ENCODE measurements around the gene CFAP45. TPM values are rescaled to one million over a fixed set of nuclear protein-coding genes. Genes with fewer than 3 reads are reported as not detected.

The CFAP45 gene
- total and polyA plus RNA-seq, 9 of the 15 experiments (the other 6 are each of a cell fraction or from before 2014, with no cell fraction given): 0.65 to 2.4 (median 1.5) TPM

DNA sequence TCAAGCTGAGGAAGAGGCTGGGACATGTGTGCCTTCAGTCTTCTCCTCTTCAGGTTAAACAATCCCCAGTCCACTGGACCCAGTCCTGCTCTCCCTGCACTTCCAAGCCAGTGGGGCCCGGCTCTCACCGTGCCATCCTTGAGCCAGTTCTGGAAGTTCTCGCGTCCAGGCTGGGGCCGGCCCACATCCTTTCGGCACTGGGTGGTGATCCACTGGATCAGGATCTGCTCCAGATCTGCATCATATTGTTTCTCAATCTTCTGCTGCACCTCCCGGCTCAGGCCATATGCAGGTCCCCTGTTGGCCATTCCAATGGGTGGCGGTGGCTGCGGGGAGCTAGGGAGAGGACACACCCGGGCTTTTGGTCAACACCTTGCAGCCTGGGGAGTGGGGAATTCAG is 20.2 kb upstream of the CFAP45 start:
- H3K4me2 ChIP-seq (ENCODE audit: insufficient read depth, low read length): no peak overlapping the region
- TF ChIP-seq RBFOX2 (IDR thresholded peaks at IDR 0.05; ENCODE audit: low read depth, low read length) (peak; percentile 41), ZNF449 (CRISPR knock-in tag; IDR thresholded peaks at IDR 0.05) (no peak)
- H3K27me3 ChIP-seq (ENCODE audit: control insufficient read depth in 2 of 2, insufficient read depth in 2 of 2, low read length in 2 of 2): no peaks in the 10 kb centered on the region
- peaks cover 72% of the 10 kb centered on the region for H3K36me3 ChIP-seq (ENCODE audit: control insufficient read depth, insufficient read depth, low read length)
- H3K79me2 ChIP-seq (ENCODE audit: control insufficient read depth, insufficient read depth, low read length): peaks cover 58% of the 10 kb centered on the region
- no peak for DNase-seq (ENCODE audit: extremely low read depth in 1 of 4, low spot score in 3 of 4)
- in situ Hi-C loops (cut with MboI): no loop called here
- H2AFZ ChIP-seq (ENCODE audit: low read depth, low read length): no peak overlapping the region
- ATAC-seq: no peak
- peaks cover 39% of the 10 kb centered on the region for H4K20me1 ChIP-seq (replicated peaks; ENCODE audit: control insufficient read depth, insufficient read depth, low read length)
- no peak for FAIRE-seq
- H3K9ac ChIP-seq (ENCODE audit: insufficient read depth in 1 of 2, low read depth in 2 of 2, low read length in 2 of 2): peak overlapping the region in 1 of 2 experiments; percentile 46; a peak in 1 of 4 replicates
- POLR2A ChIA-PET: interaction anchor here (0.8 to 0.9 kb wide), 2 partner anchors 10 to 17 kb away, joined by 4 read pairs; no protein-coding TSS in a partner anchor
- H3K27ac ChIP-seq (ENCODE audit: extremely low read depth, low read depth, low read length): no peak overlapping the region; the same call in 2 of the 3 replicates
- H3K9me3 ChIP-seq (replicated peaks; ENCODE audit: control insufficient read depth, insufficient read depth, low read depth, low read length): no peaks in the 10 kb centered on the region
- peaks cover 24 to 39% of the 10 kb centered on the region in 2 experiments for H3K4me1 ChIP-seq (replicated peaks in 1 of 2; ENCODE audit: control insufficient read depth in 2 of 2, insufficient read depth in 2 of 2, low read length in 2 of 2)
- BruUV-seq (replicated peaks): no TSS peak
- H3K4me3 ChIP-seq: no peak overlapping the region
- 93% methylated on average over 8 of the region's 10 CpGs for WGBS (ENCODE audit: insufficient coverage, low coverage, missing lambda C conversion rate)
- CTCF ChIA-PET (ENCODE audit: low intra/inter-chr PET ratio): no interaction called here
- H3K9me1 ChIP-seq (ENCODE audit: control insufficient read depth, insufficient read depth, low read length): peaks cover 12% of the 10 kb centered on the region
- intact Hi-C loops (cut with micrococcal nuclease): loop anchor here (10.0 kb wide), 2 partner anchors 85 to 345 kb away; partner anchors contain the start of gene DCAF8

GRCh38 chr1:159919236-159919865 is 19.4 kb upstream of the CFAP45 start:
- H3K79me2 ChIP-seq (ENCODE audit: control insufficient read depth, insufficient read depth, low read length): peaks cover 49% of the 10 kb centered on the region
- POLR2A ChIA-PET: interaction anchor here (0.5 to 1.3 kb wide), 4 partner anchors 10 to 30 kb away, joined by 3 to 4 read pairs (median 4); no protein-coding TSS in a partner anchor
- CTCF ChIA-PET (ENCODE audit: low intra/inter-chr PET ratio): no interaction called here

More at GRCh38 chr1:159919236-159919865, 19.4 kb upstream of the CFAP45 start:
- H3K27me3 ChIP-seq (ENCODE audit: control insufficient read depth in 2 of 2, insufficient read depth in 2 of 2, low read length in 2 of 2): no peaks in the 10 kb centered on the region
- no peak overlapping the region for H3K9ac ChIP-seq (ENCODE audit: insufficient read depth in 1 of 2, low read depth in 2 of 2, low read length in 2 of 2)
- no peak overlapping the region; the same call in 2 of the 3 replicates for H3K27ac ChIP-seq (ENCODE audit: extremely low read depth, low read depth, low read length)
- no TSS peak for BruUV-seq (replicated peaks)
- TF ChIP-seq NRF1 (conservative IDR thresholded peaks at IDR 0.05 in 1 of 2, IDR thresholded peaks at IDR 0.05 in 1 of 2): no peak
- in situ Hi-C loops (cut with MboI): no loop called here
- FAIRE-seq (no peak), DNase-seq (ENCODE audit: extremely low read depth in 1 of 4, low spot score in 3 of 4) (no peak), ATAC-seq (no peak)
- no peak overlapping the region for H3K4me3 ChIP-seq
- no peak overlapping the region for H2AFZ ChIP-seq (ENCODE audit: low read depth, low read length)
- intact Hi-C loops (cut with micrococcal nuclease): no loop called here
- WGBS (ENCODE audit: insufficient coverage, low coverage, missing lambda C conversion rate): 100% methylated on average over 10 of the region's 10 CpGs
- peaks cover 39% of the 10 kb centered on the region for H4K20me1 ChIP-seq (replicated peaks; ENCODE audit: control insufficient read depth, insufficient read depth, low read length)
- no peak overlapping the region for H3K4me2 ChIP-seq (ENCODE audit: insufficient read depth, low read length)
- H3K9me3 ChIP-seq (replicated peaks; ENCODE audit: control insufficient read depth, insufficient read depth, low read depth, low read length): no peaks in the 10 kb centered on the region
- H3K9me1 ChIP-seq (ENCODE audit: control insufficient read depth, insufficient read depth, low read length): peaks cover 12% of the 10 kb centered on the region
- H3K36me3 ChIP-seq (ENCODE audit: control insufficient read depth, insufficient read depth, low read length): peaks cover 72% of the 10 kb centered on the region
- peaks cover 24 to 32% of the 10 kb centered on the region in 2 experiments for H3K4me1 ChIP-seq (replicated peaks in 1 of 2; ENCODE audit: control insufficient read depth in 2 of 2, insufficient read depth in 2 of 2, low read length in 2 of 2)

Measured in K562 (cell line).